Peyer's patch (tissue), 4 donors: ENCODE data around the gene BIRC6.

ENCODE experiments used
- CTCF ChIP-seq, 6 experiments: fragments of 450-650 bp in 4 of 6; fragments of 200-600 bp in 2 of 6; sonication (generic) in 1 of 6; IDR thresholded peaks; one replicate each; pipeline ENCODE4 v1.5.1; 2017 to 2019; ENCODE audit warnings: antibody characterized with exemption in 6 of 6, mild to moderate bottlenecking in 3 of 6, moderate library complexity in 1 of 6
- POLR2A ChIP-seq, 2 donors: fragments of 450-650 bp; IDR thresholded peaks; one replicate each; pipeline ENCODE4 v1.5.1; 2017; ENCODE audit warnings: antibody characterized with exemption in 2 of 2, mild to moderate bottlenecking in 2 of 2, moderate library complexity in 2 of 2

- TF ChIP-seq CTCF (IDR thresholded peaks at IDR 0.05) (no peak), POLR2A (IDR thresholded peaks at IDR 0.05) (no peak)
Measured at GRCh38 chr2:32611366-32611765, 254.5 kb downstream of the BIRC6 start.
